Glutamatergic neuron (in vitro differentiated cells): ENCODE results near the gene TADA2B. TPM values are rescaled to one million over a fixed set of nuclear protein-coding genes. Genes with fewer than 3 reads are reported as not detected.
A peak's percentile ranks its signal among the peaks of the same experiment; 100 is the strongest.

Source experiments
- DNase-seq: peaks from one replicate; pipeline ENCODE4 v3.0.0; 2022
- H3K27ac Mint-ChIP-seq: one replicate; pipeline ENCODE4 v1.8.0; 2020; ENCODE audit warnings: mild to moderate bottlenecking, mixed read lengths, inconsistent platforms; ENCODE audit not compliant: unreplicated experiment
- H3K27me3 Mint-ChIP-seq: one replicate; pipeline ENCODE4 v1.8.0; 2020; ENCODE audit warnings: mild to moderate bottlenecking, moderate library complexity, mixed read lengths, inconsistent platforms; ENCODE audit not compliant: unreplicated experiment
- H3K36me3 Mint-ChIP-seq: one replicate; pipeline ENCODE4 v1.8.0; 2020; ENCODE audit warnings: mild to moderate bottlenecking, mixed read lengths, inconsistent platforms; ENCODE audit not compliant: unreplicated experiment
- H3K4me1 Mint-ChIP-seq: one replicate; pipeline ENCODE4 v1.8.0; 2020; ENCODE audit warnings: mild to moderate bottlenecking, low read depth, mixed read lengths, inconsistent platforms; ENCODE audit not compliant: unreplicated experiment
- H3K4me3 Mint-ChIP-seq: one replicate; pipeline ENCODE4 v1.8.0; 2020; ENCODE audit warnings: mild to moderate bottlenecking, mixed read lengths, inconsistent platforms; ENCODE audit not compliant: unreplicated experiment
- H3K9me3 Mint-ChIP-seq: one replicate; pipeline ENCODE4 v1.8.0; 2020; ENCODE audit warnings: mild to moderate bottlenecking, moderate library complexity, mixed read lengths, inconsistent platforms; ENCODE audit not compliant: unreplicated experiment
- CTCF ChIP-seq: fragments of 200-600 bp; sonication (generic); IDR thresholded peaks from one replicate; pipeline ENCODE4 v1.5.0; 2021; ENCODE audit not compliant: partially characterized antibody, unreplicated experiment
- total RNA-seq: library from RNA; stranded (reverse); fragmentation: NEBNext Ultra II Directional; extraction: Animal tissue kit (Norgen Biotek cat#: 25700); gene quantifications from one replicate; pipeline ENCODE4 v1.2.1, GENCODE V29; 2021; ENCODE audit not compliant: unreplicated experiment

TADA2B gene
- total RNA-seq, 1 donor from 2014 or later = 14.3 TPM

GRCh38 chr4:7034262-7035081 lies 8.7 kb upstream of the TADA2B start:
- Mint-ChIP-seq H3K27me3 (peaks cover 5% of the 10 kb centered on the region), H3K27ac (no peak overlapping the region), H3K36me3 (no peaks in the 10 kb centered on the region), H3K4me1 (peaks cover 6% of the 10 kb centered on the region), H3K4me3 (no peak overlapping the region), H3K9me3 (peaks cover 5% of the 10 kb centered on the region)
- TF ChIP-seq CTCF = no peak
- no peak for DNase-seq

- Mint-ChIP-seq H3K27me3 (peaks cover 9% of the 10 kb centered on the region), H3K9me3 (peaks cover 13% of the 10 kb centered on the region), H3K27ac (no peak overlapping the region), H3K4me1 (peaks cover 10% of the 10 kb centered on the region), H3K4me3 (no peak overlapping the region), H3K36me3 (no peaks in the 10 kb centered on the region)
- TF ChIP-seq CTCF = no peak
- DNase-seq = no peak
Measured at GRCh38 chr4:7037425-7037824, 5.7 kb upstream of the TADA2B start.

DNA sequence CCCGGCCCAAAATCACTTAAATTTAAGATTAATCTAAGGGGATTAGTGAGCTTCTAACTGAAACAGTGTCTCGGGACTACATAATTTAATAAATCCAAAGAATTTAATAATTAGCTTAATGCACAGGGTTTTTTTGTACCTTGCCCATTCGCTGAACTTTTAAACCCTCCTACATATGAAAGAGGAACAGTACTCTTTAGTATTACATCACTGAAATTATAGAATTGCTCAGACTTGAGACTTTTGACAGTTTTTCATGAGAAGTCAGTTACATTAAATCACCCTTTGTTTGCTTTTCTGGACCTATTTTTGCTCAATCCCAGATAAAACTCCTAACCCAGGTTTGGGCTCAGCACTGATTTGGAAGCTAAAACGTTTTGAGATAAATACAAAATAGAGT lies 2.4 kb upstream of the TADA2B start:
- TF ChIP-seq CTCF = no peak
- H3K27ac Mint-ChIP-seq = no peak overlapping the region
- H3K4me3 Mint-ChIP-seq = peak overlapping the region; percentile 34
- H3K4me1 Mint-ChIP-seq = peaks cover 22% of the 10 kb centered on the region
- H3K9me3 Mint-ChIP-seq = peaks cover 14% of the 10 kb centered on the region
- peaks cover 13% of the 10 kb centered on the region for H3K27me3 Mint-ChIP-seq
- H3K36me3 Mint-ChIP-seq = no peaks in the 10 kb centered on the region
- DNase-seq = no peak

DNA sequence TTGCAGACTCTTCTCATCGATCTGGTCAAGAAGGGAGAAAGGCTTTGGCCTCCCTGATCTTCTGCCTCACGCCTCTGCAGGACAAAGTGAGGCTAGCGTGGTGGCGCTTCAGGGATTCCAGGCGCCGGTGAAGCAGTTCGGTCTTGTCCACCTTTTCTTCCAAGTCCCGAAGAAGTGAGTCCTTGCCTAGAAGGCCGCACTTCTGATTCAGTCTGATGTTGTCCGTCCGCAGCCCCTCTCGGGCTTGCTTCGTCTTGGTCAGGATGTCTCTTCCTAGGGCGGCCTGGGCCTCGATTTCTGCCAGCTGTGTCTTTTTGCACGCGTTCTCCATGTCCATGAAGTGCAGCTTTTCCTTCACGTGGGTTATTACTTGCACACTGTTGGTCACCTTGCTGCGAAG lies 1.9 kb upstream of the TADA2B start:
- Mint-ChIP-seq H3K4me3 (peak overlapping the region; percentile 96), H3K36me3 (no peaks in the 10 kb centered on the region), H3K9me3 (peaks cover 14% of the 10 kb centered on the region), H3K4me1 (peaks cover 27% of the 10 kb centered on the region), H3K27ac (peak overlapping the region; percentile 89), H3K27me3 (peaks cover 13% of the 10 kb centered on the region)
- no peak for TF ChIP-seq CTCF
- no peak for DNase-seq

GRCh38 chr4:7041801-7042502 lies 1.2 kb upstream of the TADA2B start:
- H3K9me3 Mint-ChIP-seq = peaks cover 14% of the 10 kb centered on the region
- peak; percentile 76 for DNase-seq
- peaks cover 13% of the 10 kb centered on the region for H3K27me3 Mint-ChIP-seq
- no peak for TF ChIP-seq CTCF
- H3K4me3 Mint-ChIP-seq = peak overlapping the region; percentile 96
- no peaks in the 10 kb centered on the region for H3K36me3 Mint-ChIP-seq
- H3K27ac Mint-ChIP-seq = peak overlapping the region; percentile 89
- H3K4me1 Mint-ChIP-seq = peaks cover 32% of the 10 kb centered on the region
